GM12872 (cell line): ENCODE data around the gene RHBG.

ENCODE experiments used
- TF ChIP-seq, protein P1 (sequence below): IDR thresholded peaks from 3 replicates; pipeline ENCODE4 v1.5.1; 2011; ENCODE audit warnings: low read depth, mild to moderate bottlenecking, low read length, moderate library complexity; ENCODE audit not compliant: insufficient read depth

Gene RHBG

DNA sequence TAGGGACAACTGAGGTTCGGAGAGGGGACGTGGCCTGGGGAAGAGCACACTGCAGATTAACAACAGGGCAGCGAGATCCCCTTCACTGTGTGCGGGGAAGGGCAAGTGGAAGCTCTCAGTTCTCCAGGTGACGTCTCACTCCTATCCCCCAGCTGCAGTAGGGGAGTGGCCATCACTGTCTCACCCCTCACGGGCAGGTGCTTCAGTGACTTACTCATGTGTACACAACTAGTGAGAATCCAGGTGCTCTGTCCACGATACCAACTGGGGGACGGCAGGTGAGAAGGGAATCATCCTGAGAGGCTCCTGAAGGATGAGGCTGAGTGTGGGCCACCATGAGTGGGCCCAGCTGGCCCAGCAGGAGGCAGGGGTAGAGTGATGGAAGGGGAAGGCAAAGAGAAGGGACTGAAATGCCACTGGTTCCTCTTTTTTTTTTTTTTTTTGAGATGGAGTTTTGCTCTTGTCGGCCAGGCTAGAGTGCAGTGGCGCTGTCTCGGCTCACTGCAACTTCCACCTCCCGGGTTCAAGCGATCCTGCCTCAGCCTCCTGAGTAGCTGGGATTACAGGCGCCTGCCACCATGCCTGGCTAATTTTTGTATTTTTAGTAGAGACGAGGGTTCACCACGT is 25.9 kb downstream of the RHBG start:
- TF ChIP-seq, protein P1, sequence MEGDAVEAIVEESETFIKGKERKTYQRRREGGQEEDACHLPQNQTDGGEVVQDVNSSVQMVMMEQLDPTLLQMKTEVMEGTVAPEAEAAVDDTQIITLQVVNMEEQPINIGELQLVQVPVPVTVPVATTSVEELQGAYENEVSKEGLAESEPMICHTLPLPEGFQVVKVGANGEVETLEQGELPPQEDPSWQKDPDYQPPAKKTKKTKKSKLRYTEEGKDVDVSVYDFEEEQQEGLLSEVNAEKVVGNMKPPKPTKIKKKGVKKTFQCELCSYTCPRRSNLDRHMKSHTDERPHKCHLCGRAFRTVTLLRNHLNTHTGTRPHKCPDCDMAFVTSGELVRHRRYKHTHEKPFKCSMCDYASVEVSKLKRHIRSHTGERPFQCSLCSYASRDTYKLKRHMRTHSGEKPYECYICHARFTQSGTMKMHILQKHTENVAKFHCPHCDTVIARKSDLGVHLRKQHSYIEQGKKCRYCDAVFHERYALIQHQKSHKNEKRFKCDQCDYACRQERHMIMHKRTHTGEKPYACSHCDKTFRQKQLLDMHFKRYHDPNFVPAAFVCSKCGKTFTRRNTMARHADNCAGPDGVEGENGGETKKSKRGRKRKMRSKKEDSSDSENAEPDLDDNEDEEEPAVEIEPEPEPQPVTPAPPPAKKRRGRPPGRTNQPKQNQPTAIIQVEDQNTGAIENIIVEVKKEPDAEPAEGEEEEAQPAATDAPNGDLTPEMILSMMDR, result no peak

DNA sequence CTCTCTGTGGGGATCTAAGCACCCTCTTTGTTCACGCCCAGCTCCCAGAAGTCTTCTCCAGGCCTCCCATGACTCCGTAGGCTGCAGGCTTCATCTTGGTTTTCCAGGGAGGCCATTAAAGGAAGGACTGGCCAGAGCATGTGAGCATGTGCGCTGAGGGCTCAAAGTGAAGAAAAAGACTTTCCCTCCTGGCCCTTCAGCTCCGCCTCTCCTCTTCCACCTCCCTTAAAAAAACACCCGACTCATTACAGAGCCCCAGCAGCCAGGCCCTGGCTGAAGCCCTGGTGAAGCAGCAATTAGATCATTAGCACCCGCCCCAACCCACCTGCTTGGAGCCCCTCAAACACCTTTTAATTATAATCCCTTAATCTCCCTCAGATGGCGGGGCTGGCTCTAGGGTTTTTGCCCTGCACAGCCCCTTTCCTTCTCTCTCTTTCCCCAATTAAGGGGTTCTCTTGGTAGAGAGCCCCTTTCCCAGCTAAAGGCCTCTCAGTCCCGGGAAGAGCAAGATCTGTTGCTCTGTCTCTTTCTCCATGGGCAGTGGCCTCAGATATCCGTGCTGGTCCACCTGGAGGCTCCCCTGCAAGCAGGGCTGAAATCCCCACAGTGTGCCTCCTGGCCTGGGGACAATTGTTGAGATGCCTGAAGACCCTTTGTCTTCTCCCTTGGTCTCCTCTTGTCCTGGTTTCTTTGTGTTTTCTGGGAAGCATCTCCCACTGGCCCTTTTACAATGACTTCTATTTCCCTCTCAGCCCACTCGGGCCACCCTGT is 30.5 kb downstream of the RHBG start:
- TF ChIP-seq, protein P1, result no peak

DNA sequence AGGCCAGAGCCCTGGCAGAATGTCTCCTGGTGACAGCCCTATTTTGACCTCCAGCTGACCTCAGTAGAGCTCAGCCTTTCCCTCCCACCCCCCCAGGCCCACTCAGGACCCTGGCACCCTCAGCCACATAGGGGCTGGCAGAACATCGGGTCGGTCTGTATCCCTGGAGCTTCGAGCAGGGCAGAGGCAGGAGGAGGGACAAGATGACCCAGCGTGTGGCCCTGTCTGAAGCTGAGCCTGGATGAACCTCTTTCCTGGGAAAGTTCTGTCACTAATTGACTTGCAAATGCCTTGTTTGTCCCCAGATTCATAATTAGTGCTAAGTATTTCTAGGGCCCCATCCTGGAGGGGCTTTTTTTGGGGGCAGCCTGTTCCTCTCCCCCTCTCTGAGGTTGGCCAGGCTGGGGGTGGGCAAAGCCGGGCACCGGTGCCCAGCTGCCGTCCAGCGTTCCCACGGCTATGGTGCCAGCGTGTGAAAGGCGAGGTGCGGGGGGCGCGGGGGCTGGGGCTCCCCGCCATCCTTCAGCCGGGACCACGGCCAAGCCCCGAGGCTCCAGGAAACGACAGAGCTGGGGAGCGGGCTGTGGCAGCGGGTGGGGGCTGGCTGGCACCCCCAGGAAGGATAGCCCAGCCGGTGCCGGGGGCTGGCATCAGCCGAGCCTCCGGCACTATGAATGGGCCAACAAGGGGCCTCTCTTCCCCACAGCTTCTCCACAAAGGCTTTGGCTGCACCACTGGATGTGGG is 31.4 kb downstream of the RHBG start:
- TF ChIP-seq, protein P1, result no peak

DNA sequence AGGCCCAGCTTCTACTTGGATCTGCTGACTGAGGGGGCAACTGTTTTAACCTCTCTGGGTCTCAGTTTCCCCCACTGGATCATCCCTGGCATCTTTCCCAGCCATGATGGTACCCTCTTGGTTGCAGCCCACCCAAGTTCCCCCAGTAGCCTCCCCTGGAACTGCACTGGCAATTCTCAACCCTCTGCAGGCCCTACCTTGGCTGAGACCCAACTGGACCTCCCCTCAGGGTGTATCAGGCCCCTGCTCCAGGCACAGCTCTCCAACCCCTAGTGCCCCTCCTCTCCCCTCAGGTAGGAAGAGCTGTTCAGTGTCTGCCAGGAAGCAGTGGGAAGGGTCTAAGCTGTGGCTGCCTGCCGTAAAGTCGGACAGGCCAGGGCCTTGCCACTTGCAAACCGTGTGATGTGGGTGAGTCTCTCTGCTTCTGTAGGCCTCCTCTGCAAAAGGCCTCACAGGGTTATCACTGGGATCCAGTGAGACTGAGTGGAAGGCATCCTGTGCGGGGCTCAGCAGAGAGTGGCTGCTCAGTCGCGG is 32.1 kb downstream of the RHBG start:
- TF ChIP-seq, protein P1, result no peak

DNA sequence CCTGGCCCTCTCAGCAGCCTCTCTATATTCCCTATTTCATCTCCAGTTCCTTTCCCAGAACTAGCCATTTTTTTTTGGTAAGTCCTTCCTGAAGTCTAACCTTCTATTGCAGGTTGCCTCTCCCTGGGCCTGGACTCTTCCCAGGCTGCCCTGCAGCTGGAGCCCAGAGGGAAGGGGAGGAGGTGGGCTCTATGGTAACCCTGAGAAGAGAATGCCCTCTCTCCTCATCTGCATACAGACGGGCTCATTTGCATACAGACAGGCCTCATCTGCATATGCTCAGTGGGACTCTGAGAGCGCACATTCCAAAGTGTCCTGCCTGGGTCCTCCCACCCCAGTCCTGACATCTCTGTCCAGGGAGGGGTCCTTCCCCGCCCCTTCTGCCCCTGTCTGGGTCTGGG is 32.7 kb downstream of the RHBG start:
- TF ChIP-seq, protein P1, result no peak

DNA sequence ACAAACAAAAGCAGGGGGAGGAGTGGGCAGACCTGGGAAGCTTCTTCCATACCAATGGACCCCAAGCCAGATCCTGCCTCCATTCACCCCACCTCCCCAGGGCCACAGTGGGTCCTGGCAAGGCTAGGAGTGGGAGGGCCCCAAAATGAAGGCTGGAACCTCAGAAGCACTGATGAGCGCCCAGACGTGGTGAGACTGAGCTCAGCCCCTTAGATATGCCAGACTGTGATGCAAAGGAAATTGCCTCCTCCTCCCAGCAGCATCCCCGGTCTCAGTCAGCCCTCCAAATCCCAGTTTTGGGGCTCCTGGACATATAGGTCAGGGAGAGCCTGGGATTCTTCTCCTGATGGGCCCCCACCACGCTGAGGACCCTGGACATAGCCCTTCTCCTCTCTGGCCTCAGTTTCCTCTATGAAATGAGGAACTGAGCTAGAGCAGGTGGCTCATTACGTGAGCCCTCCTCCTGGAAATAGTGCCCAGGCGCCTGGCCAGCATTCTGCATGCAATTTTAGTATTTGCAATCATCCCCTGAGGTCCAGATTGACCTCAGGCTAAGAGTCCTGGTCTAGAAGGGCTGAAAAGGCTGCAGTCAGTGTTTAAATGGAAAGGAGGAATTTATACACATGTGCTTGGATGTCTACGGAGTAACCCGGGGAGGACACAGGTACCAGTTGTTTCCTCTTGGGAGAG is 33.5 kb downstream of the RHBG start:
- TF ChIP-seq, protein P1, result no peak
